B cell (primary cell): ENCODE results near the gene HSBP1L1. TPM values are rescaled to one million over a fixed set of nuclear protein-coding genes. Genes with fewer than 3 reads are reported as not detected.

ENCODE experiments used
- ATAC-seq: fragments of 200-7000 bp; cut with Tn5 transposase; one replicate; pipeline ENCODE4 v1.10.0; 2021; ENCODE audit warnings: low read depth, mild to moderate bottlenecking, moderate number of reproducible peaks, moderate library complexity
- CTCF ChIA-PET: fragments of 350-600 bp; sonication (Branson Sonifier 250); formaldehyde crosslinking; loops from one replicate; lab custom pipeline; 2021; ENCODE audit warnings: antibody characterized with exemption, inconsistent platforms; lab: Charles Lee
- POLR2A ChIA-PET: fragments of 350-600 bp; sonication (Branson Sonifier 250); formaldehyde crosslinking; loops from one replicate; lab custom pipeline; 2021; ENCODE audit warnings: antibody characterized with exemption; lab: Charles Lee
- DNase-seq: peaks from one replicate; pipeline ENCODE4 v3.0.0; 2013
- H2AFZ ChIP-seq: 2 replicates; pipeline ENCODE4 v1.6.1; 2012; ENCODE audit warnings: mild to moderate bottlenecking, low read depth, low read length; ENCODE audit not compliant: insufficient read depth, poor library complexity, severe bottlenecking
- H3K27ac ChIP-seq, 2 donors: 1 replicate in 1 of 2; 2 replicates in 1 of 2; pipeline ENCODE4 v1.5.1; 2012 to 2013; ENCODE audit warnings: low read length in 2 of 2, mild to moderate bottlenecking in 2 of 2, moderate library complexity in 1 of 2
- H3K27me3 ChIP-seq, 4 experiments: fragments of 200-600 bp in 1 of 4; sonication (generic) in 1 of 4; replicated peaks in 1 of 4; 1 replicate in 2 of 4; 2 replicates in 2 of 4; pipeline versions ENCODE4 v1.6.1 to v1.7.0; 2013 to 2016; ENCODE audit warnings: low read length in 3 of 4, mild to moderate bottlenecking in 2 of 4, mixed read lengths in 1 of 4, moderate library complexity in 1 of 4; ENCODE audit not compliant: insufficient read depth in 4 of 4, control insufficient read depth in 3 of 4; ENCODE audit errors: control extremely low read depth in 1 of 4
- H3K36me3 ChIP-seq, 2 experiments: replicated peaks in 1 of 2; 1 replicate in 1 of 2; 2 replicates in 1 of 2; pipeline versions ENCODE4 v1.6.1 to v1.7.1; 2013; ENCODE audit warnings: low read length in 1 of 2; ENCODE audit not compliant: insufficient read depth in 2 of 2, control insufficient read depth in 1 of 2; ENCODE audit errors: control extremely low read depth in 1 of 2, extremely low read depth in 1 of 2
- H3K4me1 ChIP-seq, 2 donors: fragments of 200-600 bp in 1 of 2; sonication (generic) in 1 of 2; 1 replicate in 1 of 2; 2 replicates in 1 of 2; pipeline versions ENCODE4 v1.5.1 to v1.6.1; 2013 to 2017; ENCODE audit warnings: low read length in 2 of 2; ENCODE audit not compliant: control insufficient read depth in 2 of 2, insufficient read depth in 2 of 2
- H3K4me2 ChIP-seq: replicated peaks from 2 replicates; pipeline ENCODE3; 2012; ENCODE audit warnings: mild to moderate bottlenecking, low read depth, low read length; ENCODE audit not compliant: poor library complexity, severe bottlenecking
- H3K4me3 ChIP-seq, 5 experiments: fragments of 200-600 bp in 1 of 5; sonication (generic) in 1 of 5; 1 replicate in 3 of 5; 2 replicates in 2 of 5; pipeline versions ENCODE4 v1.5.1 to v1.7.0; 2011 to 2016; ENCODE audit warnings: low read length in 4 of 5, mild to moderate bottlenecking in 4 of 5, low read depth in 2 of 5, control low read depth in 1 of 5, moderate library complexity in 1 of 5; ENCODE audit not compliant: insufficient read depth in 1 of 5; ENCODE audit errors: control extremely low read depth in 1 of 5, extremely low read depth in 1 of 5
- H3K79me2 ChIP-seq: fragments of 200-600 bp; sonication (generic); one replicate; pipeline ENCODE4 v1.6.0; 2016; ENCODE audit warnings: low read length; ENCODE audit not compliant: control insufficient read depth, insufficient read depth
- H3K9ac ChIP-seq: fragments of 200-600 bp; sonication (generic); 2 replicates; pipeline ENCODE4 v1.6.1; 2017; ENCODE audit warnings: mild to moderate bottlenecking, low read length, moderate library complexity
- H3K9me3 ChIP-seq, 3 donors: one replicate each; pipeline versions ENCODE4 v1.6.1 to v1.7.1; 2013; ENCODE audit warnings: low read length in 2 of 3; ENCODE audit not compliant: control insufficient read depth in 2 of 3, insufficient read depth in 1 of 3; ENCODE audit errors: control extremely low read depth in 1 of 3
- H4K20me1 ChIP-seq: 2 replicates; pipeline ENCODE4 v1.6.0; 2012; ENCODE audit warnings: mild to moderate bottlenecking, low read length; ENCODE audit not compliant: insufficient read depth, control insufficient read depth, poor library complexity, severe bottlenecking
- H3K27ac Mint-ChIP-seq: one replicate; pipeline ENCODE4 v1.8.0; 2021; ENCODE audit warnings: mixed read lengths
- H3K27me3 Mint-ChIP-seq: one replicate; pipeline ENCODE4 v1.8.0; 2021; ENCODE audit warnings: mixed read lengths
- H3K4me1 Mint-ChIP-seq: one replicate; pipeline ENCODE4 v1.8.0; 2021; ENCODE audit warnings: mixed read lengths
- H3K4me3 Mint-ChIP-seq: one replicate; pipeline ENCODE4 v1.8.0; 2021; ENCODE audit warnings: mixed read lengths
- H3K9me3 Mint-ChIP-seq: one replicate; pipeline ENCODE4 v1.8.0; 2022; ENCODE audit warnings: mixed read lengths; ENCODE audit not compliant: insufficient read depth
- EZH2 ChIP-seq: IDR thresholded peaks from 2 replicates; pipeline ENCODE4 v1.6.1; 2012; ENCODE audit warnings: borderline replicate concordance, low read depth, mild to moderate bottlenecking, moderate library complexity, low read length; ENCODE audit not compliant: insufficient read depth, poor library complexity, severe bottlenecking
- WGBS: methylation state at CpG from one replicate; pipeline ENCODE4 v1.1.5; 2013; ENCODE audit warnings: missing lambda C conversion rate; ENCODE audit not compliant: insufficient coverage; 5-methylcytosine and 5-hydroxymethylcytosine counted together
- intact Hi-C: fragments of 100-400 bp; cut with micrococcal nuclease; formaldehyde crosslinking; loops from one replicate; pipeline ENCODE4 v1.10.0; 2022
- polyA plus RNA-seq: library from polyadenylated mRNA; depleted of rRNA; stranded (reverse); fragments of >200 nt; gene quantifications from 2 replicates; pipeline ENCODE4 v1.2.3, GENCODE V29; 2012
- total RNA-seq, 2 donors: library from RNA; stranded (reverse); fragments of 120-200 nt in 1 of 2; gene quantifications; 1 replicate in 1 of 2; 2 replicates in 1 of 2; pipeline versions ENCODE4 v1.2.3 to v1.2.4, GENCODE V29; 2013 to 2022
- TF ChIP-seq, protein P1 (sequence below): fragments of 200-600 bp; IDR thresholded peaks from one replicate; pipeline ENCODE4 v1.8.0; 2022; ENCODE audit warnings: antibody characterized with exemption, mild to moderate bottlenecking

HSBP1L1 gene
- total and polyA plus RNA-seq, 2 donors (not counting 1 experiment from before 2014, with no cell fraction given): 4.6 to 7.2 TPM

DNA sequence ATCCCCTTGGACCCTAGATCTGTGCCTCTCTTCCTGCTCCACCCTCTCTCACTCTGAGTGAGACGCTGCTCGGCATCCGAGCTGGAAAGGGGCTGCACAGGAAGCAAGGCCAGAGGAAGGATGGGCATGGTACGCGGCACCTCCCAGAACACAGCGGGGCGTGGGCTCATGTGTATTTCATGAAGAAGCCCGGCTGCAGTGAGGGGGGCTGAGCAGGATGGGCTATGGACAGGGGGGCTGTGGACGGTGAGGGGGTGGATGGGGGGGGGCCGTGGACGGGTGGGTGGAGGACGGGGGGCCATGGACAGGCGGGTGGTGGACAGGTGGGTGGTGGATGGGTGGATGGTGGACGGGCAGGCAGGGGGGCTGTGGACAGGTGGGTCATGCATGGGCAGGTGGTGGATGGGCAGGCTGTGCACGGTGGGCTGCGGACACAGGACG is 41.5 kb upstream of the HSBP1L1 start:
- no peak overlapping the region for H2AFZ ChIP-seq
- Mint-ChIP-seq H3K4me3 (no peak overlapping the region), H3K9me3 (no peaks in the 10 kb centered on the region), H3K4me1 (no peaks in the 10 kb centered on the region), H3K27me3 (no peaks in the 10 kb centered on the region), H3K27ac (no peak overlapping the region)
- H3K4me2 ChIP-seq: no peak overlapping the region
- DNase-seq: no peak
- H4K20me1 ChIP-seq: peaks cover 65% of the 10 kb centered on the region
- H3K4me3 ChIP-seq: no peak overlapping the region
- intact Hi-C loops: no loop called here
- H3K9me3 ChIP-seq: peaks cover 0 to 23% (median 0%) of the 10 kb centered on the region in 3 donors
- 89% methylated on average over 9 of the region's 17 CpGs for WGBS
- ATAC-seq: no peak
- peaks cover 76% of the 10 kb centered on the region for H3K79me2 ChIP-seq
- no peak overlapping the region for H3K9ac ChIP-seq
- ChIA-PET CTCF (no interaction called here), POLR2A (no interaction called here)
- H3K27me3 ChIP-seq: no peaks in the 10 kb centered on the region
- H3K36me3 ChIP-seq: peaks cover 0 to 47% of the 10 kb centered on the region in 2 experiments
- H3K27ac ChIP-seq: no peak overlapping the region
- TF ChIP-seq, protein P1, sequence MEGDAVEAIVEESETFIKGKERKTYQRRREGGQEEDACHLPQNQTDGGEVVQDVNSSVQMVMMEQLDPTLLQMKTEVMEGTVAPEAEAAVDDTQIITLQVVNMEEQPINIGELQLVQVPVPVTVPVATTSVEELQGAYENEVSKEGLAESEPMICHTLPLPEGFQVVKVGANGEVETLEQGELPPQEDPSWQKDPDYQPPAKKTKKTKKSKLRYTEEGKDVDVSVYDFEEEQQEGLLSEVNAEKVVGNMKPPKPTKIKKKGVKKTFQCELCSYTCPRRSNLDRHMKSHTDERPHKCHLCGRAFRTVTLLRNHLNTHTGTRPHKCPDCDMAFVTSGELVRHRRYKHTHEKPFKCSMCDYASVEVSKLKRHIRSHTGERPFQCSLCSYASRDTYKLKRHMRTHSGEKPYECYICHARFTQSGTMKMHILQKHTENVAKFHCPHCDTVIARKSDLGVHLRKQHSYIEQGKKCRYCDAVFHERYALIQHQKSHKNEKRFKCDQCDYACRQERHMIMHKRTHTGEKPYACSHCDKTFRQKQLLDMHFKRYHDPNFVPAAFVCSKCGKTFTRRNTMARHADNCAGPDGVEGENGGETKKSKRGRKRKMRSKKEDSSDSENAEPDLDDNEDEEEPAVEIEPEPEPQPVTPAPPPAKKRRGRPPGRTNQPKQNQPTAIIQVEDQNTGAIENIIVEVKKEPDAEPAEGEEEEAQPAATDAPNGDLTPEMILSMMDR: no peak
- TF ChIP-seq EZH2: no peak
- no peaks in the 10 kb centered on the region for H3K4me1 ChIP-seq

GRCh38 chr18:79923896-79924585 is 40.4 kb upstream of the HSBP1L1 start:
- Histone ChIP-seq H3K4me3 (no peak overlapping the region), H3K27me3 (no peaks in the 10 kb centered on the region), H3K79me2 (peaks cover 76% of the 10 kb centered on the region), H2AFZ (no peak overlapping the region), H3K9ac (no peak overlapping the region), H3K4me1 (no peaks in the 10 kb centered on the region), H3K27ac (no peak overlapping the region), H3K4me2 (no peak overlapping the region), H3K9me3 (peaks cover 0 to 28% (median 5%) of the 10 kb centered on the region in 3 donors), H3K36me3 (peaks cover 0 to 49% of the 10 kb centered on the region in 2 experiments), H4K20me1 (peaks cover 65% of the 10 kb centered on the region)
- no peaks in the 10 kb centered on the region for H3K4me1 Mint-ChIP-seq
- ChIA-PET POLR2A (interaction anchor here (0.7 kb wide), 1 partner anchor 31 kb away, joined by 4 read pairs; no protein-coding TSS in a partner anchor), CTCF (no interaction called here)
- 94% methylated on average over 17 of the region's 26 CpGs for WGBS
- no peak for ATAC-seq
- H3K27me3 Mint-ChIP-seq: no peaks in the 10 kb centered on the region
- peaks cover under 1% of the 10 kb centered on the region for H3K9me3 Mint-ChIP-seq
- H3K4me3 Mint-ChIP-seq: no peak overlapping the region
- intact Hi-C loops: no loop called here
- TF ChIP-seq EZH2: no peak
- TF ChIP-seq, protein P1: no peak
- DNase-seq: no peak
- H3K27ac Mint-ChIP-seq: no peak overlapping the region
